Lower lobe of right lung (tissue), 2 donors: ENCODE measurements around the gene FLRT2. TPM values are rescaled to one million over a fixed set of nuclear protein-coding genes. Genes with fewer than 3 reads are reported as not detected.

ENCODE experiments used
- ATAC-seq, 2 donors: fragments of 200-7000 bp; cut with Tn5 transposase; one replicate each; pipeline ENCODE4 v1.9.1; 2020 to 2022; ENCODE audit warnings: mild to moderate bottlenecking in 2 of 2, moderate library complexity in 2 of 2
- DNase-seq: peaks from one replicate; pipeline ENCODE4 v3.0.0-alpha.2; 2020
- H3K27ac ChIP-seq: fragments of 200-600 bp; one replicate; pipeline ENCODE4 v1.8.0; 2022
- H3K27me3 ChIP-seq: fragments of 200-600 bp; one replicate; pipeline ENCODE4 v1.8.0; 2022; ENCODE audit warnings: low read depth
- H3K36me3 ChIP-seq: fragments of 200-600 bp; one replicate; pipeline ENCODE4 v1.8.0; 2022; ENCODE audit warnings: mild to moderate bottlenecking
- H3K4me1 ChIP-seq: fragments of 200-600 bp; one replicate; pipeline ENCODE4 v1.8.0; 2022
- H3K4me3 ChIP-seq: fragments of 200-600 bp; one replicate; pipeline ENCODE4 v1.8.0; 2022; ENCODE audit warnings: mild to moderate bottlenecking
- H3K9me3 ChIP-seq: fragments of 200-600 bp; one replicate; pipeline ENCODE4 v1.8.0; 2022
- CTCF ChIP-seq: fragments of 200-600 bp; IDR thresholded peaks from one replicate; pipeline ENCODE4 v1.8.0; 2022; ENCODE audit warnings: antibody characterized with exemption, mild to moderate bottlenecking
- intact Hi-C: fragments of 100-400 bp; cut with DNase I; formaldehyde crosslinking; loops from one replicate; pipeline ENCODE4 v1.11.0; 2022
- total RNA-seq: library from RNA; stranded (reverse); fragmentation: NEBNext Ultra II Directional; extraction: Animal tissue kit (Norgen Biotek cat#: 25700); gene quantifications from one replicate; pipeline ENCODE4 v1.2.1, GENCODE V29; 2021
- donor health status: DM: no; HTN: yes; CAD: no; lungs with severe emphysema.

Gene FLRT2
- total RNA-seq, 1 donor from 2014 or later, result 14.3 TPM

- Histone ChIP-seq H3K27ac (no peak overlapping the region), H3K36me3 (no peaks in the 10 kb centered on the region), H3K9me3 (no peaks in the 10 kb centered on the region), H3K4me3 (no peak overlapping the region), H3K27me3 (no peaks in the 10 kb centered on the region), H3K4me1 (no peaks in the 10 kb centered on the region)
- ATAC-seq (no peak), DNase-seq (no peak)
- intact Hi-C loops, result no loop called here
- TF ChIP-seq CTCF, result no peak
These were observed 83.6 kb downstream of the FLRT2 start for GRCh38 chr14:85613496-85613895.

- intact Hi-C loops, result no loop called here
- H3K9me3 ChIP-seq, result no peaks in the 10 kb centered on the region
- no peak overlapping the region for H3K4me3 ChIP-seq
- no peak for TF ChIP-seq CTCF
- H3K27me3 ChIP-seq, result no peaks in the 10 kb centered on the region
- no peak for ATAC-seq
- H3K27ac ChIP-seq, result no peak overlapping the region
- H3K36me3 ChIP-seq, result peaks cover under 1% of the 10 kb centered on the region
- no peaks in the 10 kb centered on the region for H3K4me1 ChIP-seq
- no peak for DNase-seq
These were observed 86.5 kb downstream of the FLRT2 start for GRCh38 chr14:85616386-85616885.

- Histone ChIP-seq H3K4me3 (no peak overlapping the region), H3K9me3 (no peaks in the 10 kb centered on the region), H3K4me1 (no peaks in the 10 kb centered on the region), H3K27ac (no peak overlapping the region), H3K36me3 (peaks cover 4% of the 10 kb centered on the region), H3K27me3 (no peaks in the 10 kb centered on the region)
- intact Hi-C loops, result no loop called here
- TF ChIP-seq CTCF, result no peak
- DNase-seq (no peak), ATAC-seq (no peak)
These were observed 86.9 kb downstream of the FLRT2 start for GRCh38 chr14:85616886-85617285.

GRCh38 chr14:85617791-85618190 lies 87.8 kb downstream of the FLRT2 start:
- H3K4me3 ChIP-seq, result no peak overlapping the region
- no peaks in the 10 kb centered on the region for H3K27me3 ChIP-seq
- no peaks in the 10 kb centered on the region for H3K4me1 ChIP-seq
- H3K27ac ChIP-seq, result no peak overlapping the region
- no peak for DNase-seq
- TF ChIP-seq CTCF, result no peak
- peaks cover 7% of the 10 kb centered on the region for H3K36me3 ChIP-seq
- no peak for ATAC-seq
- H3K9me3 ChIP-seq, result no peaks in the 10 kb centered on the region
- intact Hi-C loops, result no loop called here

GRCh38 chr14:85618390-85618789 lies 88.4 kb downstream of the FLRT2 start:
- no peak for TF ChIP-seq CTCF
- no peak overlapping the region for H3K27ac ChIP-seq
- no peaks in the 10 kb centered on the region for H3K27me3 ChIP-seq
- no peak overlapping the region for H3K4me3 ChIP-seq
- intact Hi-C loops, result no loop called here
- no peaks in the 10 kb centered on the region for H3K4me1 ChIP-seq
- H3K9me3 ChIP-seq, result no peaks in the 10 kb centered on the region
- no peak for ATAC-seq
- no peak for DNase-seq
- peaks cover 10% of the 10 kb centered on the region for H3K36me3 ChIP-seq

- Histone ChIP-seq H3K27ac (no peak overlapping the region), H3K36me3 (peaks cover 10% of the 10 kb centered on the region), H3K4me1 (no peaks in the 10 kb centered on the region), H3K27me3 (no peaks in the 10 kb centered on the region), H3K9me3 (no peaks in the 10 kb centered on the region), H3K4me3 (no peak overlapping the region)
- intact Hi-C loops, result no loop called here
- ATAC-seq, result no peak
- DNase-seq, result no peak
- no peak for TF ChIP-seq CTCF
These were observed 89.0 kb downstream of the FLRT2 start for GRCh38 chr14:85618978-85619377.
